SU-DHL-6 (cell line): ENCODE results near the gene CFAP251.

Experiments
- H2AFZ ChIP-seq: fragments of 200-600 bp; sonication (generic); 2 replicates; pipeline ENCODE4 v1.6.1; 2014; ENCODE audit warnings: low read depth, mild to moderate bottlenecking, moderate library complexity, mixed read lengths, antibody characterized with exemption, low read length; ENCODE audit not compliant: severe bottlenecking
- H3F3A ChIP-seq: fragments of 200-600 bp; shearing (Covaris generic); 2 replicates; pipeline ENCODE4 v1.6.0; 2016; ENCODE audit warnings: antibody characterized with exemption, mild to moderate bottlenecking; ENCODE audit not compliant: insufficient read depth
- H3K27ac ChIP-seq: fragments of 200-600 bp; sonication (generic); 2 replicates; pipeline ENCODE4 v1.5.1; 2016; ENCODE audit warnings: low read depth, mild to moderate bottlenecking, low read length, moderate library complexity, mixed read lengths
- H3K27me3 ChIP-seq: fragments of 200-600 bp; sonication (generic), shearing (Covaris generic); 2 replicates; pipeline ENCODE4 v1.6.0; 2014; ENCODE audit warnings: mild to moderate bottlenecking, low read length
- H3K36me3 ChIP-seq: fragments of 200-600 bp; sonication (generic); 2 replicates; pipeline ENCODE4 v1.6.1; 2014; ENCODE audit warnings: mild to moderate bottlenecking, low read length, mixed read lengths
- H3K4me2 ChIP-seq: fragments of 300-600, 200-600 bp; shearing (Covaris generic), sonication (generic); 2 replicates; pipeline ENCODE4 v1.6.0; 2014; ENCODE audit warnings: low read length, low read depth, mild to moderate bottlenecking; ENCODE audit not compliant: poor library complexity, severe bottlenecking
- H3K4me3 ChIP-seq: fragments of 200-600 bp; sonication (generic); 2 replicates; pipeline ENCODE4 v1.5.1; 2014; ENCODE audit warnings: antibody characterized with exemption, low read length, mild to moderate bottlenecking, mixed read lengths; ENCODE audit not compliant: insufficient read depth, poor library complexity, severe bottlenecking
- H3K79me2 ChIP-seq: fragments of 200-600 bp; sonication (generic); 2 replicates; pipeline ENCODE4 v1.6.1; 2014; ENCODE audit warnings: mild to moderate bottlenecking, low read length, moderate library complexity; ENCODE audit not compliant: insufficient read depth
- H3K9ac ChIP-seq: fragments of 200-600 bp; sonication (generic); 2 replicates; pipeline ENCODE4 v1.7.0; 2014; ENCODE audit warnings: mild to moderate bottlenecking, low read length
- H3K9me2 ChIP-seq: fragments of 200-600 bp; sonication (generic); replicated peaks from 2 replicates; pipeline ENCODE4 v1.6.1; 2014; ENCODE audit warnings: low read length; ENCODE audit not compliant: insufficient read depth
- H3K9me3 ChIP-seq: fragments of 200-600 bp; sonication (generic); 2 replicates; pipeline ENCODE4 v1.6.1; 2014; ENCODE audit warnings: low read length, mixed read lengths; ENCODE audit not compliant: insufficient read depth
- H4K20me1 ChIP-seq: fragments of 200-600 bp; sonication (generic); 2 replicates; pipeline ENCODE4 v1.6.1; 2014; ENCODE audit warnings: low read depth, mild to moderate bottlenecking, antibody characterized with exemption, low read length, moderate library complexity, mixed read lengths
- EZH2phosphoT487 ChIP-seq: fragments of 200-600 bp; sonication (generic), shearing (Covaris generic); conservative IDR thresholded peaks from 2 replicates; pipeline ENCODE4 v1.6.1; 2018; ENCODE audit warnings: mild to moderate bottlenecking, antibody characterized with exemption, low read length, moderate library complexity, mixed read lengths
- TF ChIP-seq, protein P1 (sequence below): fragments of 200-600 bp; sonication (generic); IDR thresholded peaks from one replicate; pipeline ENCODE4 v1.5.1; 2017; ENCODE audit warnings: antibody characterized with exemption, mild to moderate bottlenecking, low read length, moderate library complexity; ENCODE audit not compliant: insufficient read depth, poor library complexity, severe bottlenecking

The CFAP251 gene

DNA sequence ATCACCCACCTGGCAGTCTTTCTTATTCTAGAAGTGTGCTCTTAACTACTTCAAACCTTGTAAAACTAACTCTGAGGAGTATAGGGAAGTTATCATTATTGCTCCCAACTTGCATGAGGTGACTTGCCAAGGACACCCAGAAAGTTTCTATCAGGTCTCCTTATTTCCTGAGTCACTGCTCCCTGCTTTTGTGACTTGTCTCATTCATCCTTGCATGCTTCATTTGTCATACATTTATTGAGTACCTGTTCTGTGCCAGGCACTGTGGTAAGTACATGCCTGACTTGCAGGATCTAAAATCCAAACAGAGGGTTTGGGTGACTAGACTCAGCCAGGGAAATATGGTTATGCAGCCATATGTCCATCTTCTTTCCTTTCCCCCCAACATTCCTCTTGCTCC, 25.5 kb downstream of the CFAP251 start:
- no peaks in the 10 kb centered on the region for H3K9me2 ChIP-seq
- H4K20me1 ChIP-seq, result no peaks in the 10 kb centered on the region
- no peak overlapping the region for H2AFZ ChIP-seq
- no peaks in the 10 kb centered on the region for H3K9me3 ChIP-seq
- H3K79me2 ChIP-seq, result no peaks in the 10 kb centered on the region
- 0 out of 2 replicates have a peak, but pooled peaks cover 5% of the 10 kb centered on the region for H3K36me3 ChIP-seq
- no peaks in the 10 kb centered on the region for H3K27me3 ChIP-seq
- no peak overlapping the region for H3K9ac ChIP-seq
- no peak overlapping the region for H3K4me2 ChIP-seq
- H3F3A ChIP-seq, result no peaks in the 10 kb centered on the region
- no peak overlapping the region for H3K4me3 ChIP-seq
- TF ChIP-seq, protein P1, sequence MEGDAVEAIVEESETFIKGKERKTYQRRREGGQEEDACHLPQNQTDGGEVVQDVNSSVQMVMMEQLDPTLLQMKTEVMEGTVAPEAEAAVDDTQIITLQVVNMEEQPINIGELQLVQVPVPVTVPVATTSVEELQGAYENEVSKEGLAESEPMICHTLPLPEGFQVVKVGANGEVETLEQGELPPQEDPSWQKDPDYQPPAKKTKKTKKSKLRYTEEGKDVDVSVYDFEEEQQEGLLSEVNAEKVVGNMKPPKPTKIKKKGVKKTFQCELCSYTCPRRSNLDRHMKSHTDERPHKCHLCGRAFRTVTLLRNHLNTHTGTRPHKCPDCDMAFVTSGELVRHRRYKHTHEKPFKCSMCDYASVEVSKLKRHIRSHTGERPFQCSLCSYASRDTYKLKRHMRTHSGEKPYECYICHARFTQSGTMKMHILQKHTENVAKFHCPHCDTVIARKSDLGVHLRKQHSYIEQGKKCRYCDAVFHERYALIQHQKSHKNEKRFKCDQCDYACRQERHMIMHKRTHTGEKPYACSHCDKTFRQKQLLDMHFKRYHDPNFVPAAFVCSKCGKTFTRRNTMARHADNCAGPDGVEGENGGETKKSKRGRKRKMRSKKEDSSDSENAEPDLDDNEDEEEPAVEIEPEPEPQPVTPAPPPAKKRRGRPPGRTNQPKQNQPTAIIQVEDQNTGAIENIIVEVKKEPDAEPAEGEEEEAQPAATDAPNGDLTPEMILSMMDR, result no peak
- no peak for TF ChIP-seq EZH2phosphoT487
- H3K27ac ChIP-seq, result no peak overlapping the region

DNA sequence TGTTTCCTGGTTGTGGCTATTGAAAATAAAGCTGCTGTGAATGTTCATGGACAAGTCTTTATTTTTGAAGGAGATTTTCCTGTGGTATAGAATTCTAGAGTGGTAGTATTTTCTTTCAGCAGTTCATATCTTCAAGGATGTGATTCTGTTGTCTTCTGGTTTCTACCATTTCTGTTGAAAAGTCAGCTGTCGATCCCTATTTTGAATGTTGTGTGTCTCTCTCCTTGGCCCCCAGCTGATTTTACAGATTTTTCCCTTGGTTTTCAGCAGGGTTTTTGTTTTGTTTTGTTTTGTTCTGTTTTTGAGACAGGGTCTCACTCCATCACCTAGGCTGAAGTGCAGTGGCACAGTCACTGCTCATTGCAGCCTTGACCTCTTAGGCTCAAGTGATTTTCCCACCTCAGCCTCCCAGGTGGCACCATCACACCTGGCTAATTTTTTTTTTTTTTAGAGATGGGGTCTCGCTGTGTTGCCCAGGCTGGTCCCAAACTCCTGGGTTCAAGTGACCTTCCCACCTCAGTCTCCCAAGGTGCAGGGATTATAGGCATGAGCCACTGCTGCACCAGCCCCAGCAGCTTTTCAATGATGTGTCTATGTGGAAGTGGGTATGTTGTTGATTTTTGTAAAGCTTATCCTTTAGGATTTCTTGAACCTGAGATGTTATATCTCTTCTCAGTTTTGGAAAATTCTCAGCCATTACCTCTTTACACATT, 28.1 kb downstream of the CFAP251 start:
- no peaks in the 10 kb centered on the region for H3K9me2 ChIP-seq
- no peak overlapping the region for H3K4me3 ChIP-seq
- 0 out of 2 replicates have a peak, but pooled peaks cover 9% of the 10 kb centered on the region for H3K36me3 ChIP-seq
- H3K9ac ChIP-seq, result no peak overlapping the region
- no peaks in the 10 kb centered on the region for H3K27me3 ChIP-seq
- TF ChIP-seq, protein P1, result no peak
- no peak for TF ChIP-seq EZH2phosphoT487
- no peak overlapping the region for H3K27ac ChIP-seq
- no peak overlapping the region for H3K4me2 ChIP-seq
- H2AFZ ChIP-seq, result no peak overlapping the region
- no peaks in the 10 kb centered on the region for H3K79me2 ChIP-seq
- no peaks in the 10 kb centered on the region for H3K9me3 ChIP-seq
- no peaks in the 10 kb centered on the region for H3F3A ChIP-seq
- no peaks in the 10 kb centered on the region for H4K20me1 ChIP-seq

DNA sequence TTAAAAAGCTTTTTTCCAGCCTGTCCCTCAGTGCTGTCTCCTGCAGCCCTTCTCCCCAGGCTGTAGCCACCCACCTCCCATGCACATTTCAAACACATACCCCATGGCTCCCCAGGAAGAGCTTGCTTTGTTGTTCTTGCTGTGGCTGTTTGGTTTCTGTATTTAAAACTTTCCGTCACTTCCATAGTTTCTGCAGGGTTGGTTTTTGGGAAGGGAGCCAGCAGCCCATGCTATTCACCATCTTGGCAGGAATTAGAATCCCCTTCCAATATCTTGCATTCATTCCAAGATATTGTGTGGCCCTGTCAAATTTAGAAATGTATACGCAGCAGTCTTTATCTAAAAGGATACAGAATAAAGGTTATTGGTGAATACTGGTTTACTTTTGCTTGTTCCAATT, 29.6 kb downstream of the CFAP251 start:
- H2AFZ ChIP-seq, result no peak overlapping the region
- no peak overlapping the region for H3K27ac ChIP-seq
- 0 out of 2 replicates have a peak, but pooled peaks cover 9% of the 10 kb centered on the region for H3K36me3 ChIP-seq
- H3K27me3 ChIP-seq, result no peaks in the 10 kb centered on the region
- H3K4me3 ChIP-seq, result no peak overlapping the region
- no peaks in the 10 kb centered on the region for H3F3A ChIP-seq
- no peaks in the 10 kb centered on the region for H4K20me1 ChIP-seq
- no peaks in the 10 kb centered on the region for H3K9me2 ChIP-seq
- no peak overlapping the region for H3K4me2 ChIP-seq
- H3K9me3 ChIP-seq, result no peaks in the 10 kb centered on the region
- no peak overlapping the region for H3K9ac ChIP-seq
- no peak for TF ChIP-seq EZH2phosphoT487
- TF ChIP-seq, protein P1, result no peak
- H3K79me2 ChIP-seq, result no peaks in the 10 kb centered on the region
